Inflammatory macrophage treated with lipopolysaccharide for 4 hours (primary cell): ENCODE results near the gene GTSE1.
A peak's percentile ranks its signal among the peaks of the same experiment; 100 is the strongest.
"Not testable (repeated sequence)": the region's sequence is repeated elsewhere in the genome, so short reads cannot be mapped to it uniquely, and the experiment has no call there.

Source experiments
- DNase-seq: peaks from one replicate; pipeline ENCODE4 v3.0.0-alpha.2; 2020

Gene GTSE1, protein sequence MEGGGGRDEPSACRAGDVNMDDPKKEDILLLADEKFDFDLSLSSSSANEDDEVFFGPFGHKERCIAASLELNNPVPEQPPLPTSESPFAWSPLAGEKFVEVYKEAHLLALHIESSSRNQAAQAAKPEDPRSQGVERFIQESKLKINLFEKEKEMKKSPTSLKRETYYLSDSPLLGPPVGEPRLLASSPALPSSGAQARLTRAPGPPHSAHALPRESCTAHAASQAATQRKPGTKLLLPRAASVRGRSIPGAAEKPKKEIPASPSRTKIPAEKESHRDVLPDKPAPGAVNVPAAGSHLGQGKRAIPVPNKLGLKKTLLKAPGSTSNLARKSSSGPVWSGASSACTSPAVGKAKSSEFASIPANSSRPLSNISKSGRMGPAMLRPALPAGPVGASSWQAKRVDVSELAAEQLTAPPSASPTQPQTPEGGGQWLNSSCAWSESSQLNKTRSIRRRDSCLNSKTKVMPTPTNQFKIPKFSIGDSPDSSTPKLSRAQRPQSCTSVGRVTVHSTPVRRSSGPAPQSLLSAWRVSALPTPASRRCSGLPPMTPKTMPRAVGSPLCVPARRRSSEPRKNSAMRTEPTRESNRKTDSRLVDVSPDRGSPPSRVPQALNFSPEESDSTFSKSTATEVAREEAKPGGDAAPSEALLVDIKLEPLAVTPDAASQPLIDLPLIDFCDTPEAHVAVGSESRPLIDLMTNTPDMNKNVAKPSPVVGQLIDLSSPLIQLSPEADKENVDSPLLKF

DNA sequence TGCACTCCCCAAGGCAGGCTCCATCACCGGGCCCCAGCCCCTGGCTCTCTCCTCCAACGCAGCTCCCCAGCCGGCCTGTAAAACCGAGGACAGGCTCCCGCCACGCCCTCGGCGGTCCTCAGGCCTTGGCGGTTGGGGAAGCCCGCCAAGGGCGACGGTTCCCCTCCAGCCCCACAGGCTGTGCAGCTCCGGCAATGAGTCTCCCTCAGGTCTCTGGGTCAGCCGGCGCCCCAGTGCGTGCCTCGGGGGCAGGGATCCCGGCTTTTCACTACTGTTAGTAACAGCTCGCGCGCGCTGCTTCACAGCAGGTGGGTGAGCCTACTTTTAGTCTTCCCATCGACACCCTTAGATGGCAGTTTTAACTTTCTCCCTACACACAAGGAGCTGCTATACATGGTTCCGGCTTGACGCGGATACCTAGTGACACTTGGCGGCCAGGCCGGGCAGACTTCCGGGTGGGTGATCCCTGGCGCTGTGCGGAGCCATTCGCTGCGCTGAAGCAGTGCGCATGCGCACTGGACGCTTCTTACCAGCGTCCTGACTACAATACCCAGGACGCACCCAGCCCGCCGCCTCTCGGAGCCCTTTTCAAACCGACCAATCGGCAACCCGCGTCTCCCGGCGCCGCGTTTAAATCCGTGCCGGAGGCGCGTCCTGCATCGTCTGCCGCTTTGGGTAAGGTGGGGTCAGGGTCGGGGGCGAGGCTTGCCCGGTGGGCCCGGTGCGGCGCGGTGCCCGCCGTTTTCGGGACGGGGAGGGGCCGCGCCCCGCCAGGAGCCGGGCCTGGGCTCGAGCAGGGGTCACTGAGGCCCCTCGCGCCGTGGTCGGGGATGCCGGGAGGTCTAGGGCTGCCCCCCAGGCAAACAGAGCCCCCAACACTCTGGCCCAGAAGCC, at the start of gene GTSE1:
Gene GTSE1, plus strand, starts transcription at position 614 of the 894 bp plus-strand sequence. CDS start 531 bp downstream, outside the sequence.
- DNase-seq: peak; percentile 99

DNA sequence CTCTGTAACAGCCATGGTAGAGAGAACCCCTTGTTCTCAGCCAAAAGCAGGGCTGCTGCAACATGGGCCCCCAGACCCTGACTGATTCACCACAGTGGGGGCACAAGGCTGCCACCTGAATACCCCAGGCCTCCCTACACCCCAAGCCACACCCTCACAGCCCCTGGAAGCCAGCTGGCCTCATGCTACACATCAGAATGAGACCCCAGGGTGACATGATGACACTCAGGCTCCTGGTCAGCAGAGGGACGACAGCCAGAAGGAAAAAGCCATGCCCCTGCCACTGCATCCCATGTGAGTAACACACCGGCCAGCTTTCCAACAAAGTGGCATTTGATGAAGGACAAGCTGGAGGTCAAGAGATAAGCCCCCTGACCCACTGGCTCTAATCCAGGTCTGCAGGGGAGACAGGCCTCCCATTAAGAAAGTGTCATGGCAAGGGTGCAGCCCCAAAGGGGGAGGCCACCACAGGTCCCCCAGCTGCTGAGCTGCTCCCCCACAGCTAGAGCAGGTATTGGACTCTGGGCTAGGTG, 49.2 kb upstream of the GTSE1 start:
- no peak for DNase-seq

DNA sequence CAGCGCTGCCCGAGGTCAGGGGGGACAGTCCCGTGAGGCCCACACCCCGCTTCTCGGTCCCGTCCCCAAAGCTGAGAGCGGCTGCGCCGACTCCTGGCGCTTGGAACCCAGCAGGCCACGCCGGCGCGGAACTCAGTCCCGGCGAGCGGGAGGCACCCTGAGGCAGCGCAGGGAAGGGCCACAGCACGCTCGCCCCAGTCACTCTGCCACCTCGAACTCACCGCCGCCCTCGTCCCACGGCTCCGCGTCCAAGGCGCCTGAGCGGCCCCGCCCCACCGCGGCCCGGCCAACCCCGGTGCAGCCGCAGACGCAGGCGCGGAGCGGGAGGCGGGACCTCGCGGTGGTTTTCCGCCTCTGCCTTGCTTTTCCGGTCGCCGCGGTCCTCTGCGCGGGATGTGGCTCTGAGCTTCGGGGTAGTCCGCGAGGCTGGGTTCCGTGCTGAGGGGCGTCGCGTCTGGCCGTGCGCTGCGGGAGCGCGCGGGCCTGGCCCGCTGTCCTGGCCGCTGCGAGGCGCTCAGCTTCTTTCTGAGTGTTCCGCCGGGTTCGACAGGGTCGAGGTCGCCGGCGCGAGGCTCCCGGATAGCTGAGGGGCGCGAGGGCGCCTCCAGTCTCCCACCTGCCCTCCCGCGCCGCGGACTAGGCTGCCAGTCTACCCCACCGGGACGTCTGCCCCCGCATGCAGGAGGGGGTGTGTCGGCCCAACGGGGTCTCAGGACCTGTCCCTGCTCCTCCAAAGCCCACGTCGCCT, 46.5 kb upstream of the GTSE1 start, which contains the start of gene CDPF1:
Gene CDPF1, minus strand, starts transcription at position 259 of the 748 bp plus-strand sequence. CDS start 2,009 bp downstream, outside the sequence.
- peak; percentile 93 for DNase-seq

DNA sequence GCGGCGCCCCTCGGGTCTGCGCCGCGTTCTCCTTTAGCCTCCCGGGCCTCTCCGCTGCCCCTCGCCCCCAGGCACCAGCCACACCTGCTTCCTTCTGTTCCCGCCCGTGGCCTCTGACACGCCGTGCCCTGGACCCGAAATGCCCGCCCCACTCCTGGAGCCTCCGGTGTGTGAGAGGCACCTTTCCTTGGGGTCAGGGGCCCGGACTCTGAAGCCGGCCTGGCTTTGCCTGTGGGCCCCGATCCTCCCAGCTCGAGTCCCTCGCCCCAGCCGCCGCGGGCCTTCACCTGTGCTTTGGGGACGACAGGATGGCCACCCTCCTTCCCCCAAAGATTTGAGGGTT, 45.9 kb upstream of the GTSE1 start:
- no peak for DNase-seq

DNA sequence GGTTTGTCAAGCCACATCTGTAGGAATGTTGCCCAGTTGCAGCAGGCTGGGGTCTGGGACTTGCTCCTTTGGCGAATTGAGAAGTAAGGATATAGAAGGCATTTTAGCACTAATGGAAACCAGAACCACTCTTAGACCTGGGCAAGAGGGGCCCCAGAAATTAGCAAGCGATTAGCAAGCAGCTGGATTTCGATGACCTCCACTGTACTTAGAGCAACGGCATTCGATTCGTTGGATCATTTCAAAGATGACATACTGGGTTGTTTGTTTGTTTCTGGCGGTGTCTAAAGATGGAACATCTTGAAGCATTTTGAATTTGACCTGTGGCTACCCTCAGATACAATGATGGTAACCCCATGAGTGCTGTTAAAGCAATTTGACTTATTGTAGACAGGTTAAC, 45.4 kb upstream of the GTSE1 start:
- no peak for DNase-seq

DNA sequence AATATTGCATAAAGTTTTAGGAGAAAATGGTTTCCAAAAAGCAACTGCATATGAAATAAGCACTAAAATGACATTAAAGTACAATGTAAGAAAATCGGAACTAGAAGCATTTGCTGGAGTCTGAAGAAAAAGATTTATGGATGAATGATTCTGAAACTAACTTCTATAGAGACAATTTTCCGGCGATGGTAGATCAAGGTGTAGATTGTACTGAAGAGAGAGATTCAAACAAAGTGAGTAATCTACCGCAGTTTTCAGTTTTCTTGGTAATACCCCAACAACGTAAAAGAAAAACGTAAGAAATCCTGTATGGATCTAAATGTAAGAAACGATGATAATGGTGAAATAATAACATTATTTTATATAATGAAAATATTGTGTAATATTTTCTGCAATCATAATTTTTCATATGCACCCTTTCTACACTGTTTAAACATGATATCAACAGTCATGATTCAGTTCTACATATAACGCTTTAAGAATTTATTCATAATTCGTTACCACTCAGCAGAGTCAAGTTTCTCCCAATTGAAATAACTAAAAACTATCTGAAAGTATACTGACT, 44.8 kb upstream of the GTSE1 start:
- no peak for DNase-seq

DNA sequence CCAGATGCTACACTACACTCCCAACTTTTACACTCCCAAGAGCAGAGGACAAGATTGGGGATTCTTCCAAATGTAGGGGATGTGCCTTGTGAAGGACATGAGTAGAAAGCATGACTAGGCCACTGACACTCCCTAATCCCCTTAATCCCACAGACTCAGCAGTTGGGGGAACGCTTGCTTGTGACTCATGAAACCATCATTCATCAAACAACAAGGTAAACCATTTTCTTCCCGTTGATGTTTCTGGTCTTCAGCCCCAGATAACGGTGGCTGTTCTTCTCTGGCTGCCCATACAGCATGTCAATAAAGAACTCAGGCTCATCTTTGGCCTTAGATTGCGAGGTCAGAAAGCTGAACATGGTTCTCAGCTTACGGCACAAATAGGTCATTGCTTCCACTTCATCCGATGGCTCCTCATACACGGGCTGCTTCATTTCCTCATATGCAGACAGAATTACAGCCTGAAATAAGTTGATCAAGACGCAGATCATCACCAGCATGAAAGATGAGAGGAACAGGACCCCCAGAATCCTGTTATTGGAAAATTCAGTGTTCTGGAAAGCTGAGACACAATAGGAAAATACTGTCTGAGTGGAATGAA, 40.2 kb upstream of the GTSE1 start:
- DNase-seq: no peak

DNA sequence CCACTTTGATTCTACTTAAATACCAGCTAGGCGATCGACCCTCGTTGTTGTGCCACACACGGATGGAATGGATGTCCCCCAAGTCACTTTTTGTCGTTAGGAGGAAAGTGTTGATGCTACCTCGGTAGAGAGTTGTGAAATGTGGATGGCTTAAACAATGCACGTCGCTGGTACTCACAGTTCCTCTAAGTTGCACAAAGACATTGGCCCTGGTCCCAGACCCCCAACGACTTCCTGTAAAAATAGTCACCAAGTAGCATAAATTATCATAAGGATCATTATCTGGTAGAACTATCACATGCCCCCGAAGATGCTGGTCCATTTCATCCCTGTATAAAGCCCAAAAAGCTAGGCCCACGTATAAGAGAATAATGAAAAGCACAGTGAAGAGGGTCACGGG, 37.3 kb upstream of the GTSE1 start:
- DNase-seq: peak; percentile 15

DNA sequence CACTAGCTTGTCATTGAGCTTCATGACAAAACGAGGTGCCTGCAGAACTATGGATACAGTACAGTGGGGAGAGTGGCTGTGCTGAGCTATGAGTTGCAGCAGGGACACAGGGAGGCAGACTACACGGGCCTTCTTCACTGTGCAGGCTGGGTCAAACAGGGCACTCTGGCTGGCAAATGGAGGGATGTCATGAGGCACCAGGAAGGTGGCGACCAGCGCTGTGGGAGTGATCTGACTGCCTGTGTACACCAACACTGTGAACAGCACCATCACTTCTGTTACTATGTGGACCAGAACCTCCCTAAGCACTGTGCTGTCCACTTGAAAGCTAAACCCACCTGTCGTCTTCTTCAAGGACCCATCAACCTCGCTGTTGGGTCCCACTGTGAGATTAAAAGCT, 36.6 kb upstream of the GTSE1 start:
- DNase-seq: no peak

DNA sequence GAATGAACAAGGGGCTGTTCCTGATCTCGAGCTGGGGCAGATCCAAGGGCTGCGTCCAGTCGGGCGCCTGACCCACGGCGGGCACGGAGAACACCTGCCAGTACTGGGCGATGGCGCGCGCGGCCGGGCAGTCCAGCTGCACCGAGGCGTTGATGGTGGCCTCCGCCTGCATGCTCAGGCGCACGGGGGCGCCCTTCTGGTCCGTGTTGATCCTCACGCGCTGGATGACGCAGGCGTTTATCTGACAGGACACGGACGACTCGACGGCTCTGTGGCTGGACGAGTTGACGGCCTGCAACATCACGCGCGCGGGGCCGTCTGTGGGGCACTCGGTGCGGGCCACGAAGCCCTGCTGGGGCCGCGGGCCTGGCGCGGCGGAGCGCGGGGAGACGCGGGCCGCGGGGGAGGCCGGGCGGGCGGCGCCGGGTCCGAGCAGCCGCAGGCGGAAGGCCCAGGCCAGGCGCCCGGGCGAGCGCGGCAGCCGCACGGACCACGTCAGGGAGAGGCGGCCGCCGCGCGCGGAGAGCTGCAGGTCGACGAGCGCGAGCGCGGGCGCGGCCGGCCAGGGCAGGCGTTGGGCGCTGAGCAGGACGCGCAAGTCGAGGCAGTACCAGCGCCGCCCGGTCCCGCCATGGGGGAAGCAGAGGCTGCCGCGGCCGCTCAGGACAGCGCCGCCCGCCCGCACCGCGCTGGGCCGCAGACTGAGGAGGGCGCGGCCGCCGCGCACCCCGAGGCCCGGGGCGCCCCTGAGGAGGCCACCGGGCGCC, 34.0 kb upstream of the GTSE1 start:
- peak; percentile 73 for DNase-seq

DNA sequence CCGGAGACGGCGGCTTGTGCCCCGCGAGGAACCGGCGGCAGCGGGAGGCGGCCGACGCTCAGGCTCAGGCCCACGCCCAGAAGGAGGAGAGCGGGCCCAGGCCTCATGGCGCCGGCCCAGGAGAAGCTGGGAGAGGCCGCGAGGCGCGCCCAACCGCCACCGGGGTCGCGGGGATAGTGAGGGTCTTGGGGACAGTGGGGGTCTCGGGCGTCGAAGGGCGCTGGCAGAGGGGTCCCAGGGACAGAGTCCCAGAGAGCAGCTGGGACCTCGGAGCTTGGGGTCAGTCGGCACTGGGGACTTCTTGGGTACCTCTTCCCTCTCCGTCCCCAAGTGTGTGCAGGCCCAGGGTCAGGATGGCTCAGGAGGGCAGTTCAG, 33.5 kb upstream of the GTSE1 start, which contains the start of gene PKDREJ:
Gene PKDREJ, minus strand, starts transcription at position 128 of the 375 bp plus-strand sequence. Its CDS starts 21 bp downstream, at position 107.
- DNase-seq: no peak

DNA sequence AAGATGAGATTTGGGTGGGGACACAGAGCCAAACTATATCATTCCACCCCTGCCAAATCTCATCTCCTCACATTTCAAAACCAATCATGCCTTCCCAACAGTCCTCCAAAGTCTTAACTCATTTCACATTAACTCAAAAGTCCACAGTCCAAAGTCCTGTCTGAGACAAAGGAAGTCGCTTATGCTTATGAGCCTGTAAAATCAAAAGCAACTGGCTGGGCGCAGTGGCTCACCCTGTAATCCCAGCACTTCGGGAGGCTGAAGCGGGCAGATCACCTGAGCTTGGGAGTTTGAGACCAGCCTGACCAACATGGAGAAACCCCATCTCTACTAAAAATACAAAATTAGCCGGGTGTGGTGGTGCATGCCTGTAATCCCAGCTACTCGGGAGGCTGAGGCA, 32.1 kb upstream of the GTSE1 start:
- not testable (repeated sequence) for DNase-seq

DNA sequence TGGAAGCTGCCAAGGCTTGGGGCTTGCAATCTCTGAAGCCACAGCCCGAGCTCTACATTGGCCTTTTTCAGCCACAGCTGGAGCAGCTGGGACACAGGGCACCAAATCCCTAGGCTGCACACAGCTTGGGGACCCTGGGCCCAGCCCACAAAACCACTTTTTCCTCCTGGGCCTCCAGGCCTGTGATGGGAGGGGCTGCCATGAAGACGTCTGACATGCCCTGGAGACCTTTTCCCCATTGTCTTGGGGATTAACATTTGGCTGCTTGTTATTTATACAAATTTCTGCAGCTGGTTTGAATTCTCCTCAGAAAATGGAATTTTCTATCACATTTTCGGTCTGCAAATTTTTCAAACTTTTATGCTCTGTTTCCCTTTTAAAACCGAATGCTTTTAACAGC, 31.0 kb upstream of the GTSE1 start:
- DNase-seq: not testable (repeated sequence)

DNA sequence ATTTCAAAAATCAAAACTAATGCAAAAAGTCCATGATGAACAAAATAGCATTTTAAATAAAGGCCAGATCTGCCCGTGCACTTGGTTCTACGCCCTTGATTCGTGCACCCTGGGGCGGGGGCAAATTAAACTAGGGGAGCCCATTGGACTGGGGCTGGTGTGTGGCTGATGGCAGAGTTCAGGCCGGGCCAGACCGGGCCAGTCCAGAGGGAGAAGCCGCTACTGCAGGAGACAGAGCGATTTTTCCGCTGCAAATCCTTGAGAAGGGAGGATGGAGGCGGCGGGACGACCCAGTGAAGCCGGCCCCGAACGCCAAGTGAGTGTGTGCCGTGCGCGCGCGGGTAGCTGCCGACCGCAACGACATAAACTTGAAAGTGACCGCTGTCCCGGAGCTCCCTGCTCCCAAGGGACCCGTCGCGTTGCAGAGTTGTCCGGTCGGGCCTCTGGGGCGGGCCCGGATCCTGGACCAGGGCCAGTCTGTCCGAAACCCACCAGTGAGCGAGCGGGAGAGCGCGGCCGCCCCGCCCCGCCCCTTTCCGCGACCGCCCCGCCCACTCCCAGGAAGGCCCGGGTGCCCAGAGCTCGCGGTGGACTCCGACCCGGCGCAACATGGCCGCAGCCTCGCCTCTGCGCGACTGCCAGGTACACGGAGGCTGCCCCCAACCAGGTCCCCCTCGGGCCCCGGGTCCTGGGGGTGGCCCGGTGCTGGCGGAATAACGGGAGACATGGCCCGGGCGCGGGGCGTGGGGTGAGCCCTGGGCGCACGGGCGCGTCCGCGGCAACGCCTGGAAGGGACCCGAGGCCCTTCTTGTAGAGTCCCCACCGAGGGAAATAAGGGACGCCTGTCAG, 29.0 kb upstream of the GTSE1 start, which contains the start of gene TTC38:
Gene TTC38, plus strand, starts transcription at position 578 of the 849 bp plus-strand sequence. Its CDS starts 32 bp downstream, at position 610.
- DNase-seq: peak; percentile 82

DNA sequence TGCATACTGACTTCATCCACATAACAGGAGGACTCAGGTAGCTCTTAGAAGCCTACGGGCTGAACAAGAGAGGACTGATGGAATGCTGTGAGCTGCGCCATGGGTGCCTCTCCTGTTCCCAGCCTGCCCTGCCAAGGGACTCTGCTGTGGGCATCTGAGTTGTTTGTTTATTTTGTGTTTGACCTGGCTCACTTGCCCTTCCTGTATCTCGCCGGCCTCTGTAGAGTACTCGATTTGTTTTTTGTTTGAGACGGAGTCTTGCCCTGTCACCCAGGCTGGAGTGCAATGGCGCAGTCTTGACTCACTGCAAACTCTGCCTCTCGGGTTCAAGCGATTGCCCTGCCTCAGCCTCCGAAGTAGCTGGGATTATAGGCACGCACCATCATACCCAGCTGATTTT, 27.1 kb upstream of the GTSE1 start:
- no peak for DNase-seq

DNA sequence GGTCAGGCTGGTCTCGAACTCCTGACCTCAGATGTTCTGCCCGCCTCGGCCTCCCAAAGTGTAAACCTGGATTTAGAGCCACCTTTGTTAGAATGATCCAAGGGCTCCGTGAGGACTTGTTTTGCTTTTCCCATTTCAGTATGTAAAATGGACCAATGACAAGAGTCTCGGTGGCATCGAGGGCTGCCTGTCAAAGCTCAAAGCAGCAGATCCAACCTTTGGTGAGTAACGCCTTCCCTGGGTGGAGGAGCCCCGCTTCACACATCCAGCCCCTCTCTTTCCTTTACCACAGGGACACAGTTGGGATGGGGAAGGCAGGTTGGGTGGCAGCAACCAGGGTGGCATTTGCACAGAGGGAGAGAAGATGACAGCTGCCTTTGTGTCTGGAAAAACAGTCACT, 24.5 kb upstream of the GTSE1 start:
- DNase-seq: no peak

DNA sequence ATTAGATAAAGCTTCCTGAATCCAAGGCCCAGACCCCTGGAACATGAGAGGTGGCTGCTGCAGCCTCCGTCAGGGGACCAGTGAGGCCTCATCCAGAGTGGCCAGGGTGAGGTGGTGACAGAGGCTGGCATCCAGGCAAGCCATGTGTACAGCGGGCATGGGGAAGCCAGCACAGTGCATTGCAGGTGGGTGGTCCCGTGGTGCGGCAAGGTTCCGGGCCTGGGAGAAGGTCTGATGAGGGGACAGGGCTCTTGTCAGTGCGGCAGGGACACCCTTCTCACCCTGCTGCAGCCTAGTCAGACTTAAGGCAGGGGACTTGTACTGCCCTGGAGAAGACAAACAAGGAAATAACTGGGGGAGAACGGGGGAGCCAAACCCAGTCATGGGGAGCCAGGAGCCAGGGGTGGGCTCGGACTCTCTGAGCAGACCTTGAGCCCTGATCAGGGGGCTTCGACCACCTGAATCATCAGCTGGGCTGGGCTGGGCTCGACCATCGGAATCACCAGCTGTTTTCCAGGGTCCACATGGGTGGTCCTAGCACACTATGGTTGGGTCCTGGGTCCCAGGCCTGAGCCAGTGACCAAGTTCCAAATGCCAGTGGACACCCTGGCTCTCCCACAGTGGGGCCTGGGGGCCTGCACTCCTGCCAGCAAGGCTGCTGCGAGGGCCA, 23.8 kb upstream of the GTSE1 start:
- DNase-seq: no peak

DNA sequence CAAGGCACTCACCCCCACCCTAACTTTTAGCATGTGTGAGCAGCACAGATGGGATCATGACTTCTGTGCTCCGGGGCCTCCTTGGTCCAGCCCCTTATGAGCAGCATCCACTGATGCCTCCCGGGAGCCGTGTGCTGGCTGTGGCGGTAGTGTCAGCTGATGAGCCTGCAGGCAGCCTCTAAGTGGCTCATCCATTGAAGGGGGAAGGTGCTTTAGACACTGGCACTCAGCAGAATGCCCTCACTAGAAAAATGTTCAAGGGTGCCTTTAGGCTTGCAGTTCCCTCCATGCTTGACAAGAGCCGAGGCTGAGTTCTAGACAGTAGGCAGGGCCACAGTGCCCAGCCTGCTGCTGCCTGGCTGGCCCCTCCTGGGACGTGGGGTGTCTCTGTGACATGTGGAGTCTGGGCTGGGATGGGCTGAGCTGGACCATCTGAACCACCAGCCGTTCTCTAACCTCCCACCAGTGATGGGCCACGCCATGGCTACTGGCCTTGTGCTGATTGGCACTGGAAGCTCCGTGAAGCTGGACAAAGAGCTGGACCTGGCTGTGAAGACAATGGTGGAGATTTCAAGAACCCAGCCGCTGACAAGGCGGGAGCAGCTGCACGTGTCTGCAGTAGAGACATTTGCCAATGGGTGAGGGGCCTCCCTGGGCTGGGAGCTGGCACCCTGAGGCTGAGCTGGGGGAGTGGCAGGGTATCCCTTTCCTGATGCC, 23.1 kb upstream of the GTSE1 start:
- no peak for DNase-seq
